ENCODE measurements around the gene ITSN1. TPM values are rescaled to one million over a fixed set of nuclear protein-coding genes. Genes with fewer than 3 reads are reported as not detected.

The ITSN1 gene
- total RNA-seq, 1 donor from 2014 or later: 44.0 TPM

DNA sequence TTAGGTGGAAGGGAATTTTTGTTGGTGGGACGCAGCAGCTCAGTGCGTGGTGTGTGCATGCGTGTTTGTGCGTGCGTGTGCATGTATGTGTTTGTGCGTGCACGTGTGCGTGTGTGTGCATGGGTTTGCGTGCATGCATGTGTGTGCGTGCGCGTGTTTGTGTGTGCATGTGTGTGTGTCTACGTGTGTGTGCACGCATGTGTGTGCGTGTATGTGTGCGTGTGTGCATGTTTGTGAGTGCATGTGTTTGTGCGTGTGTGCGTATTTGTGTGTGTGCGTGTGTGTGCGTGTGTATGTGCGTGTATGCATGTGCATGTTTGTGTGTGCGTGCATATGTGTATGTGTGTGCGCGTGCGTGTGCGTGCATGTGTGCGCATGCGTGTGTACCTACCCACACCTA, 253.1 kb downstream of the ITSN1 start:
- Mint-ChIP-seq H3K36me3 (ENCODE audit: unreplicated experiment) (no peaks in the 10 kb centered on the region), H3K27me3 (ENCODE audit: unreplicated experiment) (no peaks in the 10 kb centered on the region), H3K4me1 (ENCODE audit: unreplicated experiment) (peaks cover 33% of the 10 kb centered on the region), H3K27ac (ENCODE audit: unreplicated experiment) (no peak overlapping the region), H3K9me3 (ENCODE audit: unreplicated experiment) (no peaks in the 10 kb centered on the region), H3K4me3 (ENCODE audit: unreplicated experiment) (peak overlapping the region; percentile 72)
- TF ChIP-seq, protein P1, sequence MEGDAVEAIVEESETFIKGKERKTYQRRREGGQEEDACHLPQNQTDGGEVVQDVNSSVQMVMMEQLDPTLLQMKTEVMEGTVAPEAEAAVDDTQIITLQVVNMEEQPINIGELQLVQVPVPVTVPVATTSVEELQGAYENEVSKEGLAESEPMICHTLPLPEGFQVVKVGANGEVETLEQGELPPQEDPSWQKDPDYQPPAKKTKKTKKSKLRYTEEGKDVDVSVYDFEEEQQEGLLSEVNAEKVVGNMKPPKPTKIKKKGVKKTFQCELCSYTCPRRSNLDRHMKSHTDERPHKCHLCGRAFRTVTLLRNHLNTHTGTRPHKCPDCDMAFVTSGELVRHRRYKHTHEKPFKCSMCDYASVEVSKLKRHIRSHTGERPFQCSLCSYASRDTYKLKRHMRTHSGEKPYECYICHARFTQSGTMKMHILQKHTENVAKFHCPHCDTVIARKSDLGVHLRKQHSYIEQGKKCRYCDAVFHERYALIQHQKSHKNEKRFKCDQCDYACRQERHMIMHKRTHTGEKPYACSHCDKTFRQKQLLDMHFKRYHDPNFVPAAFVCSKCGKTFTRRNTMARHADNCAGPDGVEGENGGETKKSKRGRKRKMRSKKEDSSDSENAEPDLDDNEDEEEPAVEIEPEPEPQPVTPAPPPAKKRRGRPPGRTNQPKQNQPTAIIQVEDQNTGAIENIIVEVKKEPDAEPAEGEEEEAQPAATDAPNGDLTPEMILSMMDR (IDR thresholded peaks at IDR 0.05): no peak
- DNase-seq (ENCODE audit: extremely low spot score, unreplicated experiment): no peak

DNA sequence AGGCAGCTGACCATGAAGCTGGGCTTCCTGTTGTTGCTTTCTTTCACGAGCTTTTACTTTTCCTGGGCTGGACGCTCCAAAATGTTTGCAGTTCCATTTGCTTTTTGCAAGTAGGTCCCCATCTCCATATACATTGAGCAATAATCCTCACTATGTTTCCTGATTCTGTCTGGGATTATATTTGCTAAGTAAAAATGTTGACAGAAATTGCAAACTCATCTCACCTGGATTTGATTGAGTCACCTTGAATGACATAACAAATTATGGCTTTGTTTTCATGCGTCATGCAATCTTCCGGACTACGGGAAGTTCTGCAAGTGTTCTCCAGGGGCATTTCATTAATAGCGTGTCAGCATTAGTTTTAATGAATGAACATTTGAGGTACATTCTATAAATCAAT, 254.4 kb downstream of the ITSN1 start:
- Mint-ChIP-seq H3K27ac (ENCODE audit: unreplicated experiment) (no peak overlapping the region), H3K9me3 (ENCODE audit: unreplicated experiment) (no peaks in the 10 kb centered on the region), H3K36me3 (ENCODE audit: unreplicated experiment) (no peaks in the 10 kb centered on the region), H3K4me3 (ENCODE audit: unreplicated experiment) (no peak overlapping the region), H3K27me3 (ENCODE audit: unreplicated experiment) (no peaks in the 10 kb centered on the region), H3K4me1 (ENCODE audit: unreplicated experiment) (peaks cover 36% of the 10 kb centered on the region)
- TF ChIP-seq, protein P1 (IDR thresholded peaks at IDR 0.05): no peak
- DNase-seq (ENCODE audit: extremely low spot score, unreplicated experiment): no peak

DNA sequence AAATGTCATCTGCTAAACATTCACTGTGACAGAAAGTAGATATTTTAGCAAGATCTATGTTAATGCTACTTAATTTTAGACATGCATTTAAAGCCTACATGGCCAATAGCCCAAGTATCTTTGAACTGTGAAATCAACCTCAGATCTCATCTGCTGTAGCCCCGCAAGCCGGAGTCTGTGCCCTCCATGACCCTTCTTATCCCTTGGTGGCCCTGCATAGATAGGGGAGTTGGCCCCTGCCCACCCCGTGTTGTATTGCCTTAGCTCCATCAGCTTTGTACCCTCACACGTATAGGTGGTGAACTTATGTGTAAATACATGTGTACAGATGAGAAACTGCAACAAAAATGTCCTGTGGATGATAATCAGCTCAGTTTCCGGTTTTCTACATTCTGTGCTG, 254.8 kb downstream of the ITSN1 start:
- no peaks in the 10 kb centered on the region for H3K9me3 Mint-ChIP-seq (ENCODE audit: unreplicated experiment)
- TF ChIP-seq, protein P1 (IDR thresholded peaks at IDR 0.05): no peak
- no peak overlapping the region for H3K27ac Mint-ChIP-seq (ENCODE audit: unreplicated experiment)
- DNase-seq (ENCODE audit: extremely low spot score, unreplicated experiment): no peak
- H3K4me1 Mint-ChIP-seq (ENCODE audit: unreplicated experiment): peaks cover 38% of the 10 kb centered on the region
- no peaks in the 10 kb centered on the region for H3K36me3 Mint-ChIP-seq (ENCODE audit: unreplicated experiment)
- no peaks in the 10 kb centered on the region for H3K27me3 Mint-ChIP-seq (ENCODE audit: unreplicated experiment)
- no peak overlapping the region for H3K4me3 Mint-ChIP-seq (ENCODE audit: unreplicated experiment)

DNA sequence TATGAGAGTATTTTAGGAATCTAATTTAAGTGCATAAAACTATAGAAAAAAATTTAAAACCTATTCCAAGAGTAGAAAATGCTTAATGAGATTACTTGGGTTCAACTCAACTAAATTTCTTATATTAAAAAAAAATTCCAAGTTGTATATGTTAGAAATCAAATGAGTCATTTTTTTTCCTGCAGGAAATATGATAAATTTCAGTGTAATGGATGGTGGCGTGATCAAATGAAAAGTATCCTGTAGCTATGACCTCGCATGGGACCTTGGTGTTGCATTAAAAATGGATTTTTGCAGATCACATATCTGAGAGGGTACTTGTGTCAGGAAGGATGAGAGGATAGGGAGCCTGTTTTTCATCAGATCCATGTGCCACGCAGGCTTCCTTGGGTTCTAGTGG, 255.4 kb downstream of the ITSN1 start:
- DNase-seq (ENCODE audit: extremely low spot score, unreplicated experiment): no peak
- no peaks in the 10 kb centered on the region for H3K27me3 Mint-ChIP-seq (ENCODE audit: unreplicated experiment)
- peaks cover 5% of the 10 kb centered on the region for H3K36me3 Mint-ChIP-seq (ENCODE audit: unreplicated experiment)

DNA sequence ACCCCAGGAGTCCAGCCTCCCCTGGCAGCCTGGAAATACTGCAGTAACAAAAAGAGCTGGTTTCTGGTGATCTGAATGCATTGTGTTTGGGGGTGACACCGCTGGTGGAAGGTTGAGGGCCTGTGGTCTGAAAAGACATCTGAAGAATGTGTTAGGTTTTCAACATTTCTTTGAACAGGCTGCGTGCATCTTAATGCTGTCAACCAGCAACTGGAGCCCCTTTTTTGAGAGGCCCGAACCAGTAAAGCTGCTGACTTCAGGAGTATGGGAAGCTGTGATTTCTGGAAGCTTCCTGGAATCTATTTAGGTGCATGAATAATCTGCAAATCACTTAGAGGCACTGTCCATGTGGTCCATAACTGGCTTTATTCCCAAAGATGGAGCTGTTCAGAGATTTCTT, 256.3 kb downstream of the ITSN1 start:
- Mint-ChIP-seq H3K4me3 (ENCODE audit: unreplicated experiment) (no peak overlapping the region), H3K4me1 (ENCODE audit: unreplicated experiment) (peaks cover 37% of the 10 kb centered on the region), H3K9me3 (ENCODE audit: unreplicated experiment) (no peaks in the 10 kb centered on the region), H3K36me3 (ENCODE audit: unreplicated experiment) (peaks cover 13% of the 10 kb centered on the region), H3K27me3 (ENCODE audit: unreplicated experiment) (no peaks in the 10 kb centered on the region), H3K27ac (ENCODE audit: unreplicated experiment) (no peak overlapping the region)
- TF ChIP-seq, protein P1 (IDR thresholded peaks at IDR 0.05): no peak
- DNase-seq (ENCODE audit: extremely low spot score, unreplicated experiment): no peak

More for the DNA sequence above, 255.4 kb downstream of the ITSN1 start:
- TF ChIP-seq, protein P1 (IDR thresholded peaks at IDR 0.05): no peak
- Mint-ChIP-seq H3K4me1 (ENCODE audit: unreplicated experiment) (peaks cover 38% of the 10 kb centered on the region), H3K27ac (ENCODE audit: unreplicated experiment) (no peak overlapping the region), H3K4me3 (ENCODE audit: unreplicated experiment) (no peak overlapping the region), H3K9me3 (ENCODE audit: unreplicated experiment) (no peaks in the 10 kb centered on the region)

All from osteocyte (in vitro differentiated cells).